Ovary (tissue), 9 donors: ENCODE measurements around the gene CDH24. TPM values are rescaled to one million over a fixed set of nuclear protein-coding genes. Genes with fewer than 3 reads are reported as not detected.

Experiments
- DNase-seq, 5 donors: peaks; one replicate each; pipeline ENCODE4 v3.0.0-alpha.2; 2019 to 2020
- H3K27ac ChIP-seq, 2 donors: fragments of 200-600 bp; one replicate each; pipeline versions ENCODE4 v1.5.1 to v1.8.0; 2019 to 2022
- H3K27me3 ChIP-seq: fragments of 200-600 bp; one replicate; pipeline ENCODE4 v1.8.0; 2022
- H3K36me3 ChIP-seq: fragments of 200-600 bp; sonication (generic); one replicate; pipeline ENCODE4 v1.5.1; 2019
- H3K4me1 ChIP-seq: one replicate; pipeline ENCODE4 v1.8.1; 2013; ENCODE audit warnings: mild to moderate bottlenecking, moderate library complexity; ENCODE audit not compliant: insufficient read depth
- H3K4me3 ChIP-seq: fragments of 200-600 bp; sonication (generic); one replicate; pipeline ENCODE4 v1.5.1; 2017
- H3K9me3 ChIP-seq, 2 donors: fragments of 200-600 bp in 1 of 2; sonication (generic) in 1 of 2; one replicate each; pipeline versions ENCODE4 v1.5.1 to v1.8.1; 2013 to 2019; ENCODE audit warnings: mild to moderate bottlenecking in 1 of 2, moderate library complexity in 1 of 2
- EP300 ChIP-seq: sonication (generic); formaldehyde crosslinking; IDR thresholded peaks from one replicate; pipeline ENCODE4 v1.6.1; 2017; ENCODE audit warnings: antibody characterized with exemption
- POLR2A ChIP-seq: fragments of 450-650 bp; IDR thresholded peaks from one replicate; pipeline ENCODE4 v1.6.1; 2017; ENCODE audit warnings: antibody characterized with exemption, mild to moderate bottlenecking, moderate library complexity
- WGBS, 3 donors: extraction: QIAGEN DNeasy Blood & Tissue Kit in 1 of 3; methylation state at CpG; one replicate each; pipeline versions ENCODE4 v1.1.5 to v1.1.7; 2013 to 2017; 5-methylcytosine and 5-hydroxymethylcytosine counted together
- intact Hi-C, 4 donors: fragments of 100-400 bp; cut with DNase I; formaldehyde crosslinking; loops; one replicate each; pipeline versions ENCODE4 v1.11.0 to v1.15.1; 2022 to 2023
- polyA plus RNA-seq, 2 donors: library from polyadenylated mRNA; stranded (reverse); fragments of 200-250 nt in 1 of 2; fragments of 350-450 nt in 1 of 2; fragmentation: Illumina TruSeq in 1 of 2; extraction: RNeasy Lipid Tissue Mini Kit (QIAGEN cat#74804) in 1 of 2; gene quantifications; one replicate each; pipeline ENCODE4 v1.2.3, GENCODE V29; 2013 to 2014
- total RNA-seq, 7 donors: library from RNA; depleted of rRNA in 2 of 7; stranded (reverse); fragments of >200 nt in 2 of 7; fragmentation: NEBNext Ultra II Directional in 3 of 7; extraction: Animal tissue kit (Norgen Biotek cat#: 25700) in 3 of 7; gene quantifications; one replicate each; pipeline versions ENCODE4 v1.1.0 to v1.2.4, GENCODE V29; 2016 to 2023
- TF ChIP-seq, protein P1 (sequence below), 3 donors: fragments of 450-650 bp in 2 of 3; fragments of 200-600 bp in 1 of 3; IDR thresholded peaks; one replicate each; pipeline versions ENCODE4 v1.5.1 to v1.8.0; 2016 to 2022; ENCODE audit warnings: antibody characterized with exemption in 3 of 3, mild to moderate bottlenecking in 1 of 3
- donor health status: DM: no; HTN: no; CAD: no; lungs with moderate emphysema.
- donor health status: DM: no; HTN: no; CAD: no.
- donor health status: Bipolar disorder and iron deficiency.
- donor health status: DM: yes; HTN: yes; CAD: no.
- donor health status: DM: no; HTN: no; CAD: no.
- donor health status: DM: yes; HTN: yes; CAD: no.

CDH24 gene
- total and polyA plus RNA-seq, 9 donors = 1.0 to 6.6 (median 2.3) TPM

DNA sequence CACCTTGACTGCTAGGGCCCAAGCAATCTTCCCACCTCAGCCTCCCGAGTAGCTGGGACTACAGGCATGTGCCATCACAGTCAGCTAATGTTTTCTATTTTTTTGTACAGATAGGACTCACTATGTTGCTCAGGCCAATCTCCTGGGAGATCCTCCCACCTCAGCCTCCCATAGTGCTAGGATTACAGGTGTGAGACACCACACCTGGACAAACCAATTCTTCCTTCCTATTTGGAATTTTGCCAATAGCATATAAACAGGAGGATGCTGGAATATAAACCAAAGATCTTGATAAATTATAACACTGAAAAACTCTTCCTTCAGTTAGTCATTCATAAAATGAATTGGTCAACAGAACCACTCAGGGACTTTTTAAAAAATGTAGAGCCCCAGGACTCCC, 29.2 kb upstream of the CDH24 start:
- WGBS, 3 donors = 80 to 96% (median 95%) methylated on average over 1 of the region's 1 CpG
- H3K27me3 ChIP-seq = no peaks in the 10 kb centered on the region
- no peaks in the 10 kb centered on the region for H3K36me3 ChIP-seq

DNA sequence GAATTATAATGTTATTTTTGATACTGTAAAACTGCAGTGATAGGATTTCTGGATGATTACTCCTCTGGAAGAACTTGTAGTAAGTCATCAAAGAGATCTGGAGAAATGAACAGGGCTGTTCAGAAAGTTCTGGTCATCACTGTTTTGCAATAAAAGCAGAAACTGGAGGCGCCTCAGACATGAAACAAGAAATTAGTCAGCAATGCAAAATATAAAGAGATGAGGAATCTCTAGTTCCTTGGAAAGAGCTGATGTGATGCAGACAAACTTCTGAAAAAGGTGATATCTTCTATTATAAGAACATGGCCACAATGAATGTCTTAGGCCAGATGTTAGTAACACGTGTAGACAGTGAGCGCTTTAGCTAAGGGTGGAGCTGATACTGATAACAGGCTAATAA, 28.1 kb upstream of the CDH24 start:
- intact Hi-C loops = no loop called here
- H3K36me3 ChIP-seq = no peaks in the 10 kb centered on the region
- WGBS, 3 donors = 53 to 61% (median 57%) methylated on average over 3 of the region's 3 CpGs
- H3K4me1 ChIP-seq = no peaks in the 10 kb centered on the region
- no peaks in the 10 kb centered on the region for H3K9me3 ChIP-seq
- no peak overlapping the region for H3K27ac ChIP-seq
- H3K27me3 ChIP-seq = no peaks in the 10 kb centered on the region
- no peak for DNase-seq
- H3K4me3 ChIP-seq = no peak overlapping the region
- TF ChIP-seq POLR2A = no peak
- TF ChIP-seq, protein P1, sequence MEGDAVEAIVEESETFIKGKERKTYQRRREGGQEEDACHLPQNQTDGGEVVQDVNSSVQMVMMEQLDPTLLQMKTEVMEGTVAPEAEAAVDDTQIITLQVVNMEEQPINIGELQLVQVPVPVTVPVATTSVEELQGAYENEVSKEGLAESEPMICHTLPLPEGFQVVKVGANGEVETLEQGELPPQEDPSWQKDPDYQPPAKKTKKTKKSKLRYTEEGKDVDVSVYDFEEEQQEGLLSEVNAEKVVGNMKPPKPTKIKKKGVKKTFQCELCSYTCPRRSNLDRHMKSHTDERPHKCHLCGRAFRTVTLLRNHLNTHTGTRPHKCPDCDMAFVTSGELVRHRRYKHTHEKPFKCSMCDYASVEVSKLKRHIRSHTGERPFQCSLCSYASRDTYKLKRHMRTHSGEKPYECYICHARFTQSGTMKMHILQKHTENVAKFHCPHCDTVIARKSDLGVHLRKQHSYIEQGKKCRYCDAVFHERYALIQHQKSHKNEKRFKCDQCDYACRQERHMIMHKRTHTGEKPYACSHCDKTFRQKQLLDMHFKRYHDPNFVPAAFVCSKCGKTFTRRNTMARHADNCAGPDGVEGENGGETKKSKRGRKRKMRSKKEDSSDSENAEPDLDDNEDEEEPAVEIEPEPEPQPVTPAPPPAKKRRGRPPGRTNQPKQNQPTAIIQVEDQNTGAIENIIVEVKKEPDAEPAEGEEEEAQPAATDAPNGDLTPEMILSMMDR (IDR thresholded peaks at IDR 0.05) = no peak
- no peak for TF ChIP-seq EP300

More for the DNA sequence above, 29.2 kb upstream of the CDH24 start:
- Histone ChIP-seq H3K9me3 (no peaks in the 10 kb centered on the region), H3K27ac (no peak overlapping the region), H3K4me3 (no peak overlapping the region), H3K4me1 (no peaks in the 10 kb centered on the region)
- intact Hi-C loops = no loop called here
- DNase-seq = no peak
- TF ChIP-seq EP300 (no peak), POLR2A (no peak)
- TF ChIP-seq, protein P1 (IDR thresholded peaks at IDR 0.05) = no peak

DNA sequence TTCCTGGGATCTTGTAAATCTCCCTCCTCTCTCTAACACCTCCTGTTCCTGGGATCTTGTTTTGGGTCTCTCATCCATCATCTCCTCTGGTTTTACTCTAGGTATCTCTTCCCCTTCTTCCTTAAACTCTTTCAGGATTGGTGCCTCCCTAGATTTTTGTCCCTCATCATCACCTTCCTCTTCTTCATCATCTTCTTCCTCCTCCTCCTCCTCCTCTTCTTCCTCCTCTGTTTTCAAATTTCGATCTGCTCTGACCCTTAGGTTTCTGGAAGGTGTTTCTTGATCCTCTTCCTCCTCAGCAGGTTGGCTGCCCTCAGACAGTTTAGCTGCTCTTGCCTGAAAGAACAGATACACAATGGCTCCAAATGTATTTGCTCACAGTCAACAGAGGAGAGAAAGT, 23.2 kb upstream of the CDH24 start:
- WGBS, 3 donors = 67 to 74% (median 74%) methylated on average over 1 of the region's 1 CpG
- intact Hi-C loops = no loop called here
- Histone ChIP-seq H3K4me1 (no peaks in the 10 kb centered on the region), H3K4me3 (no peak overlapping the region), H3K9me3 (no peaks in the 10 kb centered on the region), H3K27ac (no peak overlapping the region), H3K27me3 (no peaks in the 10 kb centered on the region), H3K36me3 (no peaks in the 10 kb centered on the region)
- no peak for DNase-seq
- TF ChIP-seq POLR2A (no peak), EP300 (no peak)
- TF ChIP-seq, protein P1 (IDR thresholded peaks at IDR 0.05) = no peak

DNA sequence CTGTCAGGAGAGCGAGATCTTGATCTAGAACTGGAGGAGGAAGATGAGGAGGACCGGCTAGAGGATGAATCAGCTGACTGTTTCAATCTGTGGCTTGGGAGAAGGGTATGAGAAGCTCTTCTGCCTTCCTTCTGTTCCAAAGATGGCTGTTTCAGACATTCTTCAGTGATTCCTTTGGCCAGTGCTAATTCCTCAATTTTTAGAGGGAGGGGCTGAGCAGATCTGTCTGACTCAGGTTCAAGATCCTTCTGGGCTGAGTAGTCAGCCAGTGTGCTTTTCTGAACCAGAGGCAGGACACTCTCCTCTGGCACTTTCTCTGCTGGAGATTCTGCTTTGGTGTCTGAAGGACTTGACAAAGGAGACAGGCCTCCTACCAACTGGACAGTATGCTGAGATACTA, 22.4 kb upstream of the CDH24 start:
- H3K36me3 ChIP-seq = no peaks in the 10 kb centered on the region
- no peaks in the 10 kb centered on the region for H3K4me1 ChIP-seq
- H3K9me3 ChIP-seq = no peaks in the 10 kb centered on the region
- no peak overlapping the region for H3K4me3 ChIP-seq
- 75 to 80% (median 80%) methylated on average over 2 of the region's 2 CpGs for WGBS, 3 donors
- intact Hi-C loops = no loop called here
- no peak overlapping the region for H3K27ac ChIP-seq
- no peaks in the 10 kb centered on the region for H3K27me3 ChIP-seq
- DNase-seq = no peak
- TF ChIP-seq, protein P1 (IDR thresholded peaks at IDR 0.05) = no peak
- no peak for TF ChIP-seq POLR2A
- TF ChIP-seq EP300 = no peak

DNA sequence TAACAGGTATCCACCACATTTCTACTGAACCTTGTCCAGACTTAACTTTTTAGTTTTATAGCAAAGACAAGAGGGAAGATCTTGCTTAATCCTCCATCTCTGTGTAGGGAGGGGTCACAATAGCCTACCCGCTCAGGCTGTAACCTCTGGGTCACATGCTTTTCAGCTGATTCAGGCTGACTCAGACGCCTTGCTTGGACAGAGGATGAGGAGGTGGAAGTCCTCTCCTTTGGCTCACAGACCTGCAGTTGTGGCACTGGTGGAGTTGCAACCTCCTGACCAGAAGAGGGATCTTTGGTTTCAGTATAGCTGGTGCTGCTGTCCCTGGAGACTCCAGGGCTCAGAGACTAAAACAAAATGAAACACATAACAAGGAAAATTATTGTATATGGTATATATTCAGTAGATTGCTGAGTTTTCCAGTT, 21.4 kb upstream of the CDH24 start:
- no peaks in the 10 kb centered on the region for H3K9me3 ChIP-seq
- no peak for TF ChIP-seq EP300
- TF ChIP-seq, protein P1 (IDR thresholded peaks at IDR 0.05) = no peak
- TF ChIP-seq POLR2A = no peak
- H3K27me3 ChIP-seq = no peaks in the 10 kb centered on the region
- no peak overlapping the region for H3K27ac ChIP-seq
- intact Hi-C loops = no loop called here
- H3K36me3 ChIP-seq = no peaks in the 10 kb centered on the region
- DNase-seq = peak in 2 of 5 donors; percentile 55 to 64
- 6 to 14% (median 7%) methylated on average over 2 of the region's 2 CpGs for WGBS, 3 donors
- no peak overlapping the region for H3K4me3 ChIP-seq
- H3K4me1 ChIP-seq = no peaks in the 10 kb centered on the region
